Vagina (tissue), 2 donors: ENCODE results near the gene GSC2. TPM values are rescaled to one million over a fixed set of nuclear protein-coding genes. Genes with fewer than 3 reads are reported as not detected.

ENCODE experiments used
- DNase-seq, 2 donors: peaks; one replicate each; pipeline ENCODE4 v3.0.0-alpha.2; 2017; ENCODE audit errors: extremely low spot score in 2 of 2
- H3K27ac ChIP-seq: fragments of 200-600 bp; sonication (generic); one replicate; pipeline ENCODE4 v1.5.1; 2019
- H3K27me3 ChIP-seq: fragments of 200-600 bp; sonication (generic); one replicate; pipeline ENCODE4 v1.5.1; 2019
- H3K36me3 ChIP-seq, 2 donors: fragments of 200-600 bp; sonication (generic); one replicate each; pipeline ENCODE4 v1.5.1; 2017 to 2019
- H3K4me1 ChIP-seq: fragments of 200-600 bp; sonication (generic); one replicate; pipeline ENCODE4 v1.5.1; 2019
- H3K4me3 ChIP-seq, 2 donors: fragments of 200-600 bp; sonication (generic); 1 replicate in 1 of 2; 2 replicates in 1 of 2; pipeline ENCODE4 v1.5.1; 2016 to 2019
- H3K9me3 ChIP-seq: fragments of 200-600 bp; sonication (generic); one replicate; pipeline ENCODE4 v1.5.1; 2019
- POLR2A ChIP-seq, 2 donors: fragments of 450-650 bp; IDR thresholded peaks; one replicate each; pipeline ENCODE4 v1.6.1; 2017; ENCODE audit warnings: antibody characterized with exemption in 2 of 2, mild to moderate bottlenecking in 2 of 2, moderate library complexity in 2 of 2
- POLR2AphosphoS5 ChIP-seq, 2 donors: sonication (generic); formaldehyde crosslinking; IDR thresholded peaks; one replicate each; pipeline ENCODE4 v1.9.0; 2017; ENCODE audit warnings: antibody characterized with exemption in 2 of 2, mild to moderate bottlenecking in 2 of 2, low read depth in 1 of 2; ENCODE audit not compliant: insufficient read depth in 1 of 2
- intact Hi-C: fragments of 100-400 bp; cut with DNase I; formaldehyde crosslinking; loops from one replicate; pipeline ENCODE4 v1.15.1; 2023
- total RNA-seq: library from RNA; depleted of rRNA; stranded (reverse); fragments of >200 nt; gene quantifications from one replicate; pipeline ENCODE4 v1.2.3, GENCODE V29; 2016
- TF ChIP-seq, protein P1 (sequence below), 3 experiments: fragments of 450-650 bp in 2 of 3; fragments of 200-600 bp in 1 of 3; sonication (generic) in 1 of 3; IDR thresholded peaks; one replicate each; pipeline ENCODE4 v1.5.1; 2017 to 2019; ENCODE audit warnings: antibody characterized with exemption in 3 of 3, mild to moderate bottlenecking in 2 of 3, moderate library complexity in 2 of 3

The GSC2 gene
- total RNA-seq, 1 donor from 2014 or later: not detected

DNA sequence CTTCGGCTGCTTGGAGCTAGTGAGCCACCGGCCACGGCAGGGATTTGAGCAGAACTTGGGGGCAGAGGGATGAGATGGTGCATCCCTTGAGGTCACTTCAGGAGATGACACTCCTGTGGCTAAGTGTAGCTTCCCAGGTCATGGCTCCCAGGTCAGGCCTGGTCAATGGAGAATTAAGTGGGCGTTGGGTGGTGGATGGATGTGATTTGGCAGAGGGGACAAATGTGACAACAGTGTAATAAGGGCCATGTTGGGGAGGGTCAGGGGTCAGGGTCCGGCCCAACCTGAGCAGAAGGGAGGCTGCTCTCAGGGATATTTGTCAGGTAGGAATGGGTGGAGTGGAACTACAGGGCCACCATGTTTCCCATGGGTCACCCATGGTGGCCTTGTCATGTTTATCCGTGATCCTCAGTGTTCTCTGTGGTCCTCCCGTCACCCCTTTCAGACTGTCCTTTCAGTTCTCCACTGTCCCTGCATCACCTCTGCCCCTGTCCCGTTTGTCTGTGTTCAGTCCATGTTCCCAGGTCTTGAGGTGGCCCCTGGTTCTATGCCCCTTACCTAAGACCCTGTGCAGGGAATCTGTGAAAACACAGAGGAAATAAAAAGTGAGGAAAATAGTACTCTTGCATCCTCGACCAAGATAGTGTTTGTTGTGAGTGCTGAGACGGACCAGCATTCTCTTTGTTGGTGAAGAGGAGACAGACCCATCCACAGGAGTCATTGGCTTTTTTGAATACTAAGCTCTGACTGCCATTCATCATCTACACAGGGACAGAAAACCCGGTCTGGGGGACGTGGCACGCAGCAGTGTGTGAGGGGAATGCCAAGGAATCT lies 22.3 kb upstream of the GSC2 start:
- intact Hi-C loops: no loop called here
- peak overlapping the region; percentile 87 for H3K27ac ChIP-seq
- no peak for TF ChIP-seq POLR2A (IDR thresholded peaks at IDR 0.05)
- no peak for TF ChIP-seq POLR2AphosphoS5 (IDR thresholded peaks at IDR 0.05; ENCODE audit: insufficient read depth in 1 of 2, low read depth in 1 of 2)
- TF ChIP-seq, protein P1, sequence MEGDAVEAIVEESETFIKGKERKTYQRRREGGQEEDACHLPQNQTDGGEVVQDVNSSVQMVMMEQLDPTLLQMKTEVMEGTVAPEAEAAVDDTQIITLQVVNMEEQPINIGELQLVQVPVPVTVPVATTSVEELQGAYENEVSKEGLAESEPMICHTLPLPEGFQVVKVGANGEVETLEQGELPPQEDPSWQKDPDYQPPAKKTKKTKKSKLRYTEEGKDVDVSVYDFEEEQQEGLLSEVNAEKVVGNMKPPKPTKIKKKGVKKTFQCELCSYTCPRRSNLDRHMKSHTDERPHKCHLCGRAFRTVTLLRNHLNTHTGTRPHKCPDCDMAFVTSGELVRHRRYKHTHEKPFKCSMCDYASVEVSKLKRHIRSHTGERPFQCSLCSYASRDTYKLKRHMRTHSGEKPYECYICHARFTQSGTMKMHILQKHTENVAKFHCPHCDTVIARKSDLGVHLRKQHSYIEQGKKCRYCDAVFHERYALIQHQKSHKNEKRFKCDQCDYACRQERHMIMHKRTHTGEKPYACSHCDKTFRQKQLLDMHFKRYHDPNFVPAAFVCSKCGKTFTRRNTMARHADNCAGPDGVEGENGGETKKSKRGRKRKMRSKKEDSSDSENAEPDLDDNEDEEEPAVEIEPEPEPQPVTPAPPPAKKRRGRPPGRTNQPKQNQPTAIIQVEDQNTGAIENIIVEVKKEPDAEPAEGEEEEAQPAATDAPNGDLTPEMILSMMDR (IDR thresholded peaks at IDR 0.05): no peak
- peak overlapping the region; percentile 93 to 100 for H3K4me3 ChIP-seq
- H3K36me3 ChIP-seq: no peaks in the 10 kb centered on the region
- DNase-seq: no peak
- no peaks in the 10 kb centered on the region for H3K9me3 ChIP-seq
- no peaks in the 10 kb centered on the region for H3K27me3 ChIP-seq
- H3K4me1 ChIP-seq: peaks cover 73% of the 10 kb centered on the region

DNA sequence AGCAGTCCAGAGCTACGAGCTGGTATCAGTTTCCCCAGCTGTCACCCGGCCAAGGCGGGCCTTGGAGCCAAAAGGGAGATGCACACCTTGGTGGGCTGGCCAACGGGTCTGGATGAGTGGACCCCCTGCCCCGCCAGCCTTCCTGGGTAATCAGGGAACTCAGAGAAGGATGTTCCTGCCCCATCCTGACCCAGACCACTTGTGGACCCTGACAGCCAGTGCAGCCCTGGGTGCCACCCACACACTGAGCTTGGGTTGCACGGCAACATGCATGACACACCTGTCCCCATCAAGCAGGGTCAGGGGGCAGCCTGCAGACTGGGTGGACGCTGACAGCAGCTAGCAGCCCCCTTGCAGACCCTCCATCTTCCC lies 19.8 kb upstream of the GSC2 start:
- H3K27ac ChIP-seq: no peak overlapping the region
- TF ChIP-seq, protein P1 (IDR thresholded peaks at IDR 0.05): no peak
- TF ChIP-seq POLR2A (IDR thresholded peaks at IDR 0.05) (no peak), POLR2AphosphoS5 (IDR thresholded peaks at IDR 0.05; ENCODE audit: insufficient read depth in 1 of 2, low read depth in 1 of 2) (no peak)

DNA sequence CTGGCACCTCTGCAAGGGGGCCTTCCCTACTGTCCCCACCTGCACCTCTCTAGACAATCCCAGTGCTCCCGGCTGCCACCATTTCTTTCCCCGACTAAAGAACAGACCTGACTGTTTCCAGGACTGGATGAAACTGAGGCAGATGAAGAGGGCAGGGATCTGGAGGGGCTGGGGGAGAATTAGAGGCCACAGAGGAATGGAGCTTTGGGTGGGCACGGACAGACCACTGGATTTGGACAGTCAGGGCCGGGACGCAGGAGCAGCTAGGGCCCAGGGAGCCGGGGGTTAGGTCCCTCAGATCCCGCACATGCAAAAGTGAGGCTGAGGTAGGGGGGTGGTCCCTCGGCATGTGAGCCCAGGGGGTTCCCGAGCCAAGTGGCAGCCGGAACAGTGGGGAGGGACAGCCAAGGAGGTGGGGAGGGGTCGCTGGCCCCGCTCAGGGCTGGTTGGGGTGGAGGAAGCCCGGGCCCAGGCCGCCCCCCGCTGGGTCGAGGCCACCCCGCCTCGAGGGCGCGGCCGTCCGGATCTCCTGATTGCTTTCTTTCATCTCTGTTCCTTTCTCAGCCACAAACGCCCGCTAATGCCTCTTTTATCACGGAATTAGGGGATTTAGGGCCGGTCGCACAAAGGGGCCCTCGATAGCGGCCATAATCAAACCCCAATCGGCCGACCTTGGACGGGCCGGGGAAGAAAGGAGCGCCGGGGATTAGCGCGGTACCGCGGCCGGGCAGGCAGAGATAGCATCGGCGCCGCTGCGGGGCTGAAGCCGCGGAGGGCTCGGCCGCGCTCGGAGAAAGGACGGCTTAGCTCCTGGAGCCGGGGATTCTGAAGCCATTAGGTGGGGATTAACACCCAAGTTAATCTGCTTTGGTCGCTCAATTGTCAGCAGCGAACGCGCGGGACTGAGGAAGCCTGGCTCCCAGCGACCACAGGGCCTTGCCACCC lies 19.2 kb upstream of the GSC2 start:
- Histone ChIP-seq H3K27me3 (no peaks in the 10 kb centered on the region), H3K27ac (no peak overlapping the region), H3K4me1 (peaks cover 47% of the 10 kb centered on the region), H3K36me3 (no peaks in the 10 kb centered on the region), H3K4me3 (peak overlapping the region; percentile 28 to 45), H3K9me3 (no peaks in the 10 kb centered on the region)
- TF ChIP-seq POLR2A (IDR thresholded peaks at IDR 0.05): no peak
- no peak for TF ChIP-seq POLR2AphosphoS5 (IDR thresholded peaks at IDR 0.05; ENCODE audit: insufficient read depth in 1 of 2, low read depth in 1 of 2)
- TF ChIP-seq, protein P1 (IDR thresholded peaks at IDR 0.05): no peak
- no peak for DNase-seq
- intact Hi-C loops: no loop called here

More for the DNA sequence above, 19.8 kb upstream of the GSC2 start:
- no peaks in the 10 kb centered on the region for H3K9me3 ChIP-seq
- no peaks in the 10 kb centered on the region for H3K36me3 ChIP-seq
- H3K4me1 ChIP-seq: peaks cover 54% of the 10 kb centered on the region
- no peaks in the 10 kb centered on the region for H3K27me3 ChIP-seq
- peak overlapping the region; percentile 28 to 45 for H3K4me3 ChIP-seq
- no peak for DNase-seq
- intact Hi-C loops: no loop called here

DNA sequence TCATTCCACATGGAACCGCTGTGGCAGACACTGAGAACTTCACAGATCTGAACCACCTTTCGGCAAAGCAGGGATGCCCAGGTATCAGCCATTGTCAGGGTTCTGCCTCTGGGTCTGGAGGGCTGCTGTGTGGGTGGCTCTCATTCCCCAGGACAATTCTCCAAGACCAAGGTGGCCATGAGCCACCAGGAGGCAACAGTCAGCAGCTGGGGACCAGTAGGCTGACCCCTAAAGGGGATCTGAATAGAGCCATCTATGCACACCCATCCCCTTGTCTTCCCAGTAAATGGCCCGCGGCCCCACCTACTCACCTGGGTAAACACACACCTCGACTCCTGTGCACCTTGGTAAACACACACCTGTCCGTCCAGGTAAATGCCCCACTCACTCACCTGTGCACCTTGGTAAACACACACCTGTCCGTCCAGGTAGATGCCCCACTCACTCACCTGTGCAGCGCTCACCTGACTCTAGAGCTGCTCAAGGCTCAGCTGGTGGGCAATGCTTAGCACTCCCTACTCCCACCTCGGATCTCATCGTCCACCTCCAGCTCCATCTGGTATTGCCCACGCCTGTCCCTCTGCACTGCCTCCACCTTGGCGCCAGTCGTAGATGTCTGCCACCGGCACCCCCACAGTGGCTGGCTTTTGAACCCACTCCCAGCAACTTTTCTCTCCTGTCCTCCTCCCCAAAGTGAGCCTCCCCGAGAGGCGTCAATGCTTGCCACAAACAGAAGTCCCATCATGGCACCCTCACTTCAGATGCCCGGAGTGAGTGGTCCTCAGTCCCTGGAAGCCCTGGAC lies 18.2 kb upstream of the GSC2 start:
- no peak for TF ChIP-seq POLR2A (IDR thresholded peaks at IDR 0.05)
- intact Hi-C loops: no loop called here
- H3K4me3 ChIP-seq: no peak overlapping the region
- no peaks in the 10 kb centered on the region for H3K36me3 ChIP-seq
- H3K9me3 ChIP-seq: no peaks in the 10 kb centered on the region
- H3K4me1 ChIP-seq: peaks cover 37% of the 10 kb centered on the region
- DNase-seq: no peak
- no peak overlapping the region for H3K27ac ChIP-seq
- no peaks in the 10 kb centered on the region for H3K27me3 ChIP-seq
